K562 (cell line): ENCODE measurements around the gene UBL5. TPM values are rescaled to one million over a fixed set of nuclear protein-coding genes. Genes with fewer than 3 reads are reported as not detected.

Experiments
- CAMTA2 ChIP-seq: fragments of 250-450 bp; sonication (Bioruptor Pico); conservative IDR thresholded peaks from 2 replicates; pipeline ENCODE4 v1.5.1; 2022
- DMBX1 ChIP-seq: fragments of 250-450 bp; sonication (Bioruptor Pico); IDR thresholded peaks from 2 replicates; pipeline ENCODE4 v1.8.0; 2022; ENCODE audit warnings: inconsistent platforms, mild to moderate bottlenecking, moderate library complexity, borderline replicate concordance
- EWSR1 ChIP-seq: fragments of 450-650 bp; IDR thresholded peaks from 2 replicates; pipeline ENCODE4 v1.6.1; 2018; ENCODE audit warnings: borderline replicate concordance, mild to moderate bottlenecking, low read depth, moderate library complexity; ENCODE audit not compliant: partially characterized antibody
- FOXP1 ChIP-seq: sonication (generic); formaldehyde crosslinking; IDR thresholded peaks from 2 replicates; pipeline ENCODE4 v1.8.0; 2022; ENCODE audit warnings: mild to moderate bottlenecking, missing genetic modification reagents
- HDAC6 ChIP-seq: IDR thresholded peaks from 2 replicates; pipeline ENCODE4 v1.6.1; 2012; ENCODE audit warnings: low read depth, mild to moderate bottlenecking, control low read depth, inconsistent platforms, low read length, moderate library complexity
- MAFF ChIP-seq: IDR thresholded peaks from 2 replicates; pipeline ENCODE4 v1.6.1; 2012; ENCODE audit warnings: low read length, improper control_type of control experiment
- NONO ChIP-seq, 2 experiments: fragments of 200-400 bp in 1 of 2; fragments of 450-650 bp in 1 of 2; formaldehyde crosslinking in 1 of 2; IDR thresholded peaks; 2 replicates each; pipeline ENCODE4 v1.6.1; 2017; ENCODE audit warnings: low read depth in 2 of 2, mild to moderate bottlenecking in 2 of 2, moderate library complexity in 2 of 2, low read length in 1 of 2
- POLR2G ChIP-seq: fragments of 200-400 bp; formaldehyde crosslinking; IDR thresholded peaks from 2 replicates; pipeline ENCODE4 v1.6.1; 2017; ENCODE audit warnings: low read depth, mild to moderate bottlenecking, antibody characterized with exemption, low read length, moderate library complexity
- PRMT5 ChIP-seq: sonication (generic); formaldehyde crosslinking; IDR thresholded peaks from 2 replicates; pipeline ENCODE4 v1.5.0; 2020; ENCODE audit warnings: missing genetic modification reagents
- RBM17 ChIP-seq: fragments of 200-400 bp; formaldehyde crosslinking; IDR thresholded peaks from 2 replicates; pipeline ENCODE4 v1.6.1; 2017; ENCODE audit warnings: low read depth, mild to moderate bottlenecking, low read length, borderline replicate concordance
- RBM34 ChIP-seq: fragments of 200-400 bp; formaldehyde crosslinking; IDR thresholded peaks from 2 replicates; pipeline ENCODE4 v1.6.1; 2018; ENCODE audit warnings: low read length, borderline replicate concordance; ENCODE audit not compliant: insufficient read depth
- TCF7 ChIP-seq: sonication (generic); IDR thresholded peaks from 2 replicates; pipeline ENCODE4 v1.6.1; 2016; ENCODE audit warnings: antibody characterized with exemption, borderline replicate concordance
- TEAD2 ChIP-seq: fragments of 450-650 bp; IDR thresholded peaks from 2 replicates; pipeline ENCODE4 v1.6.1; 2016; ENCODE audit warnings: missing genetic modification characterization, control low read depth, missing compliant biosample characterization
- ZNF217 ChIP-seq: sonication (generic); formaldehyde crosslinking; IDR thresholded peaks from 2 replicates; pipeline ENCODE4 v1.8.0; 2022; ENCODE audit warnings: mild to moderate bottlenecking, missing genetic modification reagents
- ZNF668 ChIP-seq: fragments of 250-450 bp; sonication (Bioruptor Pico); IDR thresholded peaks from 2 replicates; pipeline ENCODE4 v1.8.0; 2022; ENCODE audit warnings: mild to moderate bottlenecking, inconsistent platforms
- polyA plus RNA-seq, 8 experiments: library from polyadenylated mRNA; depleted of rRNA in 4 of 8; stranded (reverse) in 5 of 8; unstranded in 3 of 8; fragments of >200 nt; fragmentation: Nextera tagmentation in 2 of 8; fragmentation: Illumina TruSeq in 1 of 8; extraction: Ambion mirVana in 2 of 8; extraction: Trizol in 1 of 8; gene quantifications; 2 replicates each; pipeline versions ENCODE4 v1.2.1 to v1.2.3, GENCODE V29; 2011 to 2014; ENCODE audit warnings: inconsistent platforms in 1 of 8, missing spikeins in 1 of 8
- total RNA-seq, 7 experiments: library from RNA; depleted of rRNA in 6 of 7; stranded (reverse); fragments of >200 nt in 6 of 7; fragmentation: Illumina TruSeq in 2 of 7; extraction: Trizol in 2 of 7; gene quantifications; 2 replicates each; pipeline versions ENCODE4 v1.2.1 to v1.2.3, GENCODE V29; 2011 to 2021; ENCODE audit warnings: low replicate concordance in 1 of 7
- TF ChIP-seq, protein P1 (sequence below), 2 experiments: IDR thresholded peaks; 2 replicates each; pipeline ENCODE4 v1.6.1; 2012; ENCODE audit warnings: improper control_type of control experiment in 2 of 2, low read depth in 2 of 2, low read length in 2 of 2, borderline replicate concordance in 1 of 2
- TF ChIP-seq, protein P2 (sequence below): fragments of 250-450 bp; sonication (Bioruptor Pico); IDR thresholded peaks from 2 replicates; pipeline ENCODE4 v1.4.0; 2020
- TF ChIP-seq, protein P3 (sequence below): sonication (generic); formaldehyde crosslinking; IDR thresholded peaks from 2 replicates; pipeline ENCODE4 v1.8.0; 2023; ENCODE audit warnings: missing genetic modification reagents, mild to moderate bottlenecking, borderline replicate concordance

The UBL5 gene
- total and polyA plus RNA-seq, 9 of the 15 experiments (the other 6 are each of a cell fraction or from before 2014, with no cell fraction given), result 410 to 1,266 (median 613) TPM

DNA sequence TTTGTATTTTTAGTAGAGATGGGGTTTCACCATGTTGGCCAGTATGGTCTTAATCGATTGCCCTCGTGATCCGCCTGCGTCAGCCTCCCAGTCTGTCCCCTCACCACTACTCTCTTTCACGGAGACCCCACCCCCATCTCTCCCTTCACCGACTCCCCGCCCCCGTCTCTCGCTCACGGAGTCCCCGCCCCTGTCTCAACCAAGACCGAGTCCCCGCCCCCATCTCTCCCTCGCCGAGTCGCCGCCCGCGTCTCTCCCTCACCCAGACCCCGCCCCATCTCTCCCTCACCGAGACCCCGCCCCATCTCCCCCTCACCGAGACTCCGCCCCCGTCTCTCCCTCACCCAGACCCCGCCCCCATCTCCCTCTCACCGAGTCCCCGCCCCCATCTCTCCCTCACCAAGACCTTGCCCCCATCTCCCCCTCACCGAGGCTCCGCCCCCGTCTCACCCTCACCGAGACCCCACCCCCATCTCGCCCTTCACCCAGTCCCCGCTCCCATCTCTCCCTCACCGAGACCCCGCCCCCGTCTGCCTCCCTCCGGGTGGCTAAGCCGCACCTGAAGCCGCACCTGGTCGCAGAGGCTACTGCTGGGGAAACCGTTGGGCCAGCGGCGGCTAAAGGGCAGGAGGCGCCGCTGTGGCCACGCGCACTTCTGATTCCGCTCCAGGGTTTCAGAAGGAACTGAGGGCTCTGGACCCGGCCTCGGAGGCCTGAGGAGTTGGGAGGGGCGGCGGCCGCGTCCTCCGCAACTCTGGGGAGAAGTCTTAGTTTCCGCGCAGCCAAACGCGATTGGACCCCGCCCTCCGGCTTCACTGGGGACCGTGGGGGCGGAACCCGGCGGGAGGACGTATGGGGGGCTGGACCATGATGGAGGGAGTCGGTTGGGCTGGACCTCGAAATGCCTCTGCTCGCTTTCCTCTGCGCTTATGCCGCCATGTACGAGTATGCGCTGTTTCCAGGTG lies 42.1 kb upstream of the UBL5 start (continued):
- TF ChIP-seq, protein P1, sequence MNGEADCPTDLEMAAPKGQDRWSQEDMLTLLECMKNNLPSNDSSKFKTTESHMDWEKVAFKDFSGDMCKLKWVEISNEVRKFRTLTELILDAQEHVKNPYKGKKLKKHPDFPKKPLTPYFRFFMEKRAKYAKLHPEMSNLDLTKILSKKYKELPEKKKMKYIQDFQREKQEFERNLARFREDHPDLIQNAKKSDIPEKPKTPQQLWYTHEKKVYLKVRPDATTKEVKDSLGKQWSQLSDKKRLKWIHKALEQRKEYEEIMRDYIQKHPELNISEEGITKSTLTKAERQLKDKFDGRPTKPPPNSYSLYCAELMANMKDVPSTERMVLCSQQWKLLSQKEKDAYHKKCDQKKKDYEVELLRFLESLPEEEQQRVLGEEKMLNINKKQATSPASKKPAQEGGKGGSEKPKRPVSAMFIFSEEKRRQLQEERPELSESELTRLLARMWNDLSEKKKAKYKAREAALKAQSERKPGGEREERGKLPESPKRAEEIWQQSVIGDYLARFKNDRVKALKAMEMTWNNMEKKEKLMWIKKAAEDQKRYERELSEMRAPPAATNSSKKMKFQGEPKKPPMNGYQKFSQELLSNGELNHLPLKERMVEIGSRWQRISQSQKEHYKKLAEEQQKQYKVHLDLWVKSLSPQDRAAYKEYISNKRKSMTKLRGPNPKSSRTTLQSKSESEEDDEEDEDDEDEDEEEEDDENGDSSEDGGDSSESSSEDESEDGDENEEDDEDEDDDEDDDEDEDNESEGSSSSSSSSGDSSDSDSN (IDR thresholded peaks at IDR 0.05; ENCODE audit: borderline replicate concordance in 1 of 2, low read depth in 2 of 2, low read length in 2 of 2), result no peak
- TF ChIP-seq PRMT5 (CRISPR knock-in tag) (no peak), TCF7 (no peak), POLR2G (peak; percentile 98), ZNF668 (CRISPR knock-in tag) (no peak), TEAD2 (tag) (no peak), CAMTA2 (CRISPR knock-in tag) (no peak), HDAC6 (no peak), RBM17 (no peak), NONO (IDR thresholded peaks at IDR 0.05; ENCODE audit: low read depth in 2 of 2, low read length in 1 of 2) (peak in 1 of 2 experiments; percentile 41; a peak in 1 of 4 replicates), DMBX1 (CRISPR knock-in tag) (no peak), ZNF217 (CRISPR knock-in tag) (no peak), FOXP1 (CRISPR knock-in tag) (no peak), MAFF (no peak), RBM34 (no peak), EWSR1 (no peak)
- TF ChIP-seq, protein P2, sequence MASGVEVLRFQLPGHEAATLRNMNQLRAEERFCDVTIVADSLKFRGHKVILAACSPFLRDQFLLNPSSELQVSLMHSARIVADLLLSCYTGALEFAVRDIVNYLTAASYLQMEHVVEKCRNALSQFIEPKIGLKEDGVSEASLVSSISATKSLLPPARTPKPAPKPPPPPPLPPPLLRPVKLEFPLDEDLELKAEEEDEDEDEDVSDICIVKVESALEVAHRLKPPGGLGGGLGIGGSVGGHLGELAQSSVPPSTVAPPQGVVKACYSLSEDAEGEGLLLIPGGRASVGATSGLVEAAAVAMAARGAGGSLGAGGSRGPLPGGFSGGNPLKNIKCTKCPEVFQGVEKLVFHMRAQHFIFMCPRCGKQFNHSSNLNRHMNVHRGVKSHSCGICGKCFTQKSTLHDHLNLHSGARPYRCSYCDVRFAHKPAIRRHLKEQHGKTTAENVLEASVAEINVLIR (CRISPR knock-in tag), result no peak
- TF ChIP-seq, protein P3, sequence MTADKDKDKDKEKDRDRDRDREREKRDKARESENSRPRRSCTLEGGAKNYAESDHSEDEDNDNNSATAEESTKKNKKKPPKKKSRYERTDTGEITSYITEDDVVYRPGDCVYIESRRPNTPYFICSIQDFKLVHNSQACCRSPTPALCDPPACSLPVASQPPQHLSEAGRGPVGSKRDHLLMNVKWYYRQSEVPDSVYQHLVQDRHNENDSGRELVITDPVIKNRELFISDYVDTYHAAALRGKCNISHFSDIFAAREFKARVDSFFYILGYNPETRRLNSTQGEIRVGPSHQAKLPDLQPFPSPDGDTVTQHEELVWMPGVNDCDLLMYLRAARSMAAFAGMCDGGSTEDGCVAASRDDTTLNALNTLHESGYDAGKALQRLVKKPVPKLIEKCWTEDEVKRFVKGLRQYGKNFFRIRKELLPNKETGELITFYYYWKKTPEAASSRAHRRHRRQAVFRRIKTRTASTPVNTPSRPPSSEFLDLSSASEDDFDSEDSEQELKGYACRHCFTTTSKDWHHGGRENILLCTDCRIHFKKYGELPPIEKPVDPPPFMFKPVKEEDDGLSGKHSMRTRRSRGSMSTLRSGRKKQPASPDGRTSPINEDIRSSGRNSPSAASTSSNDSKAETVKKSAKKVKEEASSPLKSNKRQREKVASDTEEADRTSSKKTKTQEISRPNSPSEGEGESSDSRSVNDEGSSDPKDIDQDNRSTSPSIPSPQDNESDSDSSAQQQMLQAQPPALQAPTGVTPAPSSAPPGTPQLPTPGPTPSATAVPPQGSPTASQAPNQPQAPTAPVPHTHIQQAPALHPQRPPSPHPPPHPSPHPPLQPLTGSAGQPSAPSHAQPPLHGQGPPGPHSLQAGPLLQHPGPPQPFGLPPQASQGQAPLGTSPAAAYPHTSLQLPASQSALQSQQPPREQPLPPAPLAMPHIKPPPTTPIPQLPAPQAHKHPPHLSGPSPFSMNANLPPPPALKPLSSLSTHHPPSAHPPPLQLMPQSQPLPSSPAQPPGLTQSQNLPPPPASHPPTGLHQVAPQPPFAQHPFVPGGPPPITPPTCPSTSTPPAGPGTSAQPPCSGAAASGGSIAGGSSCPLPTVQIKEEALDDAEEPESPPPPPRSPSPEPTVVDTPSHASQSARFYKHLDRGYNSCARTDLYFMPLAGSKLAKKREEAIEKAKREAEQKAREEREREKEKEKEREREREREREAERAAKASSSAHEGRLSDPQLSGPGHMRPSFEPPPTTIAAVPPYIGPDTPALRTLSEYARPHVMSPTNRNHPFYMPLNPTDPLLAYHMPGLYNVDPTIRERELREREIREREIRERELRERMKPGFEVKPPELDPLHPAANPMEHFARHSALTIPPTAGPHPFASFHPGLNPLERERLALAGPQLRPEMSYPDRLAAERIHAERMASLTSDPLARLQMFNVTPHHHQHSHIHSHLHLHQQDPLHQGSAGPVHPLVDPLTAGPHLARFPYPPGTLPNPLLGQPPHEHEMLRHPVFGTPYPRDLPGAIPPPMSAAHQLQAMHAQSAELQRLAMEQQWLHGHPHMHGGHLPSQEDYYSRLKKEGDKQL (CRISPR knock-in tag), result no peak
